Testis (tissue), 5 donors: ENCODE measurements around the gene TNNI3K. TPM values are rescaled to one million over a fixed set of nuclear protein-coding genes. Genes with fewer than 3 reads are reported as not detected.
A peak's percentile ranks its signal among the peaks of the same experiment; 100 is the strongest.

Source experiments
- DNase-seq: peaks from one replicate; pipeline ENCODE4 v3.0.0-alpha.2; 2019
- H3K27ac ChIP-seq, 2 donors: fragments of 200-600 bp; sonication (generic); one replicate each; pipeline ENCODE4 v1.5.1; 2019
- H3K27me3 ChIP-seq: fragments of 200-600 bp; sonication (generic); one replicate; pipeline ENCODE4 v1.5.1; 2019
- H3K36me3 ChIP-seq: fragments of 200-600 bp; sonication (generic); one replicate; pipeline ENCODE4 v1.5.1; 2017; ENCODE audit warnings: low read depth; ENCODE audit errors: missing control alignments
- H3K4me1 ChIP-seq: fragments of 200-600 bp; sonication (generic); one replicate; pipeline ENCODE4 v1.5.1; 2019
- H3K4me3 ChIP-seq, 2 donors: fragments of 200-600 bp; sonication (generic); one replicate each; pipeline ENCODE4 v1.5.1; 2017 to 2019
- H3K9me3 ChIP-seq: fragments of 200-600 bp; sonication (generic); one replicate; pipeline ENCODE4 v1.5.1; 2017
- CTCF ChIP-seq, 3 experiments: fragments of 450-650 bp in 2 of 3; fragments of 200-600 bp in 1 of 3; sonication (generic) in 1 of 3; IDR thresholded peaks; one replicate each; pipeline ENCODE4 v1.5.1; 2016 to 2019; ENCODE audit warnings: antibody characterized with exemption in 3 of 3, mild to moderate bottlenecking in 2 of 3, moderate library complexity in 1 of 3
- POLR2A ChIP-seq: fragments of 450-650 bp; IDR thresholded peaks from one replicate; pipeline ENCODE4 v1.6.1; 2017; ENCODE audit warnings: antibody characterized with exemption, mild to moderate bottlenecking, moderate library complexity
- WGBS, 2 donors: methylation state at CpG; one replicate each; pipeline ENCODE4 v1.1.5; 2018; 5-methylcytosine and 5-hydroxymethylcytosine counted together
- intact Hi-C: fragments of 100-400 bp; cut with DNase I; formaldehyde crosslinking; loops from one replicate; pipeline ENCODE4 v1.15.1; 2023; ENCODE audit warnings: low total_unique reads
- long read RNA-seq, 2 donors: transcript quantifications; one replicate each; lab custom pipeline, GENCODE V29; 2026
- polyA plus RNA-seq: library from polyadenylated mRNA; stranded (reverse); fragments of 350-450 nt; fragmentation: Illumina TruSeq; extraction: RNeasy Lipid Tissue Mini Kit (QIAGEN cat#74804); gene quantifications from one replicate; pipeline ENCODE4 v1.2.3, GENCODE V29; 2014; ENCODE audit warnings: low read depth, low replicate concordance; ENCODE audit not compliant: insufficient read depth
- total RNA-seq, 2 donors: library from RNA; depleted of rRNA; stranded (reverse); fragments of >200 nt; gene quantifications; one replicate each; pipeline ENCODE4 v1.2.3, GENCODE V29; 2016

TNNI3K gene
- 1 to 10 TPM; 6.4 to 6.5 TPM for total RNA-seq
- polyA plus RNA-seq, result 6.8 TPM
- long read RNA-seq, donor 1, result 0 reads
- long read RNA-seq, donor 2, result 0 reads

- TF ChIP-seq CTCF (IDR thresholded peaks at IDR 0.05) (no peak), POLR2A (no peak)
- intact Hi-C loops, result no loop called here
- Histone ChIP-seq H3K27me3 (no peaks in the 10 kb centered on the region), H3K4me1 (no peaks in the 10 kb centered on the region), H3K27ac (no peak within 1 kb of the TSS), H3K4me3 (no peak within 1 kb of the TSS), H3K9me3 (no peaks in the 10 kb centered on the region), H3K36me3 (no peaks in the 10 kb centered on the region)
- 61 to 65% methylated on average over 2 of the region's 2 CpGs for WGBS, 2 donors
- DNase-seq, result no peak
These were observed at the start of gene TNNI3K for GRCh38 chr1:74235153-74235552. TNNI3K (plus strand) TSS chr1:74235387; CDS start chr1:74235452, 65 bp downstream.

- H3K27ac ChIP-seq, result no peak overlapping the region
- intact Hi-C loops, result no loop called here
- H3K4me1 ChIP-seq, result no peaks in the 10 kb centered on the region
- no peak overlapping the region for H3K4me3 ChIP-seq
- DNase-seq, result no peak
- H3K27me3 ChIP-seq, result no peaks in the 10 kb centered on the region
- no peaks in the 10 kb centered on the region for H3K9me3 ChIP-seq
- no peak for TF ChIP-seq CTCF (IDR thresholded peaks at IDR 0.05)
- TF ChIP-seq POLR2A, result no peak
- H3K36me3 ChIP-seq, result no peaks in the 10 kb centered on the region
- 78 to 84% methylated on average over 2 of the region's 2 CpGs for WGBS, 2 donors
These were observed 41.3 kb upstream of the TNNI3K start for GRCh38 chr1:74193908-74194307.

GRCh38 chr1:74195339-74195738 lies 39.8 kb upstream of the TNNI3K start:
- Histone ChIP-seq H3K9me3 (no peaks in the 10 kb centered on the region), H3K27me3 (no peaks in the 10 kb centered on the region)
- intact Hi-C loops, result no loop called here

GRCh38 chr1:74197255-74197654 lies 37.9 kb upstream of the TNNI3K start:
- peak overlapping the region; percentile 60 to 66 for H3K4me3 ChIP-seq
- H3K27me3 ChIP-seq, result no peaks in the 10 kb centered on the region
- H3K9me3 ChIP-seq, result no peaks in the 10 kb centered on the region
- WGBS, 2 donors, result 61% methylated on average over 5 of the region's 5 CpGs
- intact Hi-C loops, result no loop called here
- no peaks in the 10 kb centered on the region for H3K36me3 ChIP-seq
- peak overlapping the region in 1 of 2 donors; percentile 68 for H3K27ac ChIP-seq
- no peak for TF ChIP-seq CTCF (IDR thresholded peaks at IDR 0.05)
- no peak for TF ChIP-seq POLR2A
- no peaks in the 10 kb centered on the region for H3K4me1 ChIP-seq
- DNase-seq, result no peak

More at GRCh38 chr1:74195339-74195738, 39.8 kb upstream of the TNNI3K start:
- DNase-seq, result no peak
- Histone ChIP-seq H3K27ac (no peak overlapping the region), H3K4me1 (no peaks in the 10 kb centered on the region), H3K36me3 (no peaks in the 10 kb centered on the region), H3K4me3 (no peak overlapping the region)
- no peak for TF ChIP-seq POLR2A

- no peaks in the 10 kb centered on the region for H3K27me3 ChIP-seq
- H3K9me3 ChIP-seq, result no peaks in the 10 kb centered on the region
- H3K4me1 ChIP-seq, result no peaks in the 10 kb centered on the region
- peak; percentile 95 for DNase-seq
- H3K36me3 ChIP-seq, result no peaks in the 10 kb centered on the region
- no peak for TF ChIP-seq POLR2A
- no peak for TF ChIP-seq CTCF (IDR thresholded peaks at IDR 0.05)
- 2% methylated on average over 20 to 38 of the region's 41 CpGs for WGBS, 2 donors
- intact Hi-C loops, result no loop called here
- peak within 1 kb of the TSS; percentile 63 to 68 for H3K27ac ChIP-seq
- peak within 1 kb of the TSS; percentile 60 to 66 for H3K4me3 ChIP-seq
These were observed 37.3 kb upstream of the TNNI3K start, which contains the start of the genes FPGT and LRRIQ3 for GRCh38 chr1:74197657-74198552. FPGT (plus strand) TSS chr1:74198242; CDS start chr1:74198279, 37 bp downstream. LRRIQ3 (minus strand) TSS chr1:74198176; CDS start chr1:74183684, 14,492 bp downstream.
